H1 (cell line): ENCODE data around the gene NKG7. TPM values are rescaled to one million over a fixed set of nuclear protein-coding genes. Genes with fewer than 3 reads are reported as not detected.

Source experiments
- KDM4A ChIP-seq: IDR thresholded peaks from one replicate; pipeline ENCODE4 v1.7.1; 2012; ENCODE audit warnings: low read depth, mild to moderate bottlenecking, moderate library complexity, low read length, inconsistent platforms; ENCODE audit not compliant: severe bottlenecking
- polyA plus RNA-seq, 7 experiments: library from polyadenylated mRNA; depleted of rRNA in 3 of 7; stranded (reverse) in 5 of 7; unstranded in 2 of 7; fragments of >200 nt in 5 of 7; fragments of 200-250 nt in 2 of 7; gene quantifications; 1 replicate in 5 of 7; 2 replicates in 1 of 7; 4 replicates in 1 of 7; pipeline versions ENCODE4 v1.2.1 to v1.2.3, GENCODE V29; 2011 to 2013; ENCODE audit warnings: missing spikeins in 2 of 7, mixed read lengths in 2 of 7
- total RNA-seq: library from RNA; stranded (reverse); fragmentation: NEBNext Ultra II Directional; extraction: Animal tissue kit (Norgen Biotek cat#: 25700); gene quantifications from 2 replicates; pipeline ENCODE4 v1.2.1, GENCODE V29; 2021
- TF ChIP-seq, protein P1 (sequence below): fragments of 300-600 bp; sonication (generic); IDR thresholded peaks from 2 replicates; pipeline ENCODE4 v1.7.1; 2012; ENCODE audit warnings: low read length, moderate library complexity, mild to moderate bottlenecking, inconsistent platforms; ENCODE audit not compliant: insufficient replicate concordance

The NKG7 gene
- total and polyA plus RNA-seq, 2 of the 8 experiments (the other 6 are each of a cell fraction or from before 2014, with no cell fraction given), result not detected

GRCh38 chr19:51365965-51366388 is 6.5 kb downstream of the NKG7 start, which contains the start of gene ETFB (continued):
- TF ChIP-seq, protein P1, sequence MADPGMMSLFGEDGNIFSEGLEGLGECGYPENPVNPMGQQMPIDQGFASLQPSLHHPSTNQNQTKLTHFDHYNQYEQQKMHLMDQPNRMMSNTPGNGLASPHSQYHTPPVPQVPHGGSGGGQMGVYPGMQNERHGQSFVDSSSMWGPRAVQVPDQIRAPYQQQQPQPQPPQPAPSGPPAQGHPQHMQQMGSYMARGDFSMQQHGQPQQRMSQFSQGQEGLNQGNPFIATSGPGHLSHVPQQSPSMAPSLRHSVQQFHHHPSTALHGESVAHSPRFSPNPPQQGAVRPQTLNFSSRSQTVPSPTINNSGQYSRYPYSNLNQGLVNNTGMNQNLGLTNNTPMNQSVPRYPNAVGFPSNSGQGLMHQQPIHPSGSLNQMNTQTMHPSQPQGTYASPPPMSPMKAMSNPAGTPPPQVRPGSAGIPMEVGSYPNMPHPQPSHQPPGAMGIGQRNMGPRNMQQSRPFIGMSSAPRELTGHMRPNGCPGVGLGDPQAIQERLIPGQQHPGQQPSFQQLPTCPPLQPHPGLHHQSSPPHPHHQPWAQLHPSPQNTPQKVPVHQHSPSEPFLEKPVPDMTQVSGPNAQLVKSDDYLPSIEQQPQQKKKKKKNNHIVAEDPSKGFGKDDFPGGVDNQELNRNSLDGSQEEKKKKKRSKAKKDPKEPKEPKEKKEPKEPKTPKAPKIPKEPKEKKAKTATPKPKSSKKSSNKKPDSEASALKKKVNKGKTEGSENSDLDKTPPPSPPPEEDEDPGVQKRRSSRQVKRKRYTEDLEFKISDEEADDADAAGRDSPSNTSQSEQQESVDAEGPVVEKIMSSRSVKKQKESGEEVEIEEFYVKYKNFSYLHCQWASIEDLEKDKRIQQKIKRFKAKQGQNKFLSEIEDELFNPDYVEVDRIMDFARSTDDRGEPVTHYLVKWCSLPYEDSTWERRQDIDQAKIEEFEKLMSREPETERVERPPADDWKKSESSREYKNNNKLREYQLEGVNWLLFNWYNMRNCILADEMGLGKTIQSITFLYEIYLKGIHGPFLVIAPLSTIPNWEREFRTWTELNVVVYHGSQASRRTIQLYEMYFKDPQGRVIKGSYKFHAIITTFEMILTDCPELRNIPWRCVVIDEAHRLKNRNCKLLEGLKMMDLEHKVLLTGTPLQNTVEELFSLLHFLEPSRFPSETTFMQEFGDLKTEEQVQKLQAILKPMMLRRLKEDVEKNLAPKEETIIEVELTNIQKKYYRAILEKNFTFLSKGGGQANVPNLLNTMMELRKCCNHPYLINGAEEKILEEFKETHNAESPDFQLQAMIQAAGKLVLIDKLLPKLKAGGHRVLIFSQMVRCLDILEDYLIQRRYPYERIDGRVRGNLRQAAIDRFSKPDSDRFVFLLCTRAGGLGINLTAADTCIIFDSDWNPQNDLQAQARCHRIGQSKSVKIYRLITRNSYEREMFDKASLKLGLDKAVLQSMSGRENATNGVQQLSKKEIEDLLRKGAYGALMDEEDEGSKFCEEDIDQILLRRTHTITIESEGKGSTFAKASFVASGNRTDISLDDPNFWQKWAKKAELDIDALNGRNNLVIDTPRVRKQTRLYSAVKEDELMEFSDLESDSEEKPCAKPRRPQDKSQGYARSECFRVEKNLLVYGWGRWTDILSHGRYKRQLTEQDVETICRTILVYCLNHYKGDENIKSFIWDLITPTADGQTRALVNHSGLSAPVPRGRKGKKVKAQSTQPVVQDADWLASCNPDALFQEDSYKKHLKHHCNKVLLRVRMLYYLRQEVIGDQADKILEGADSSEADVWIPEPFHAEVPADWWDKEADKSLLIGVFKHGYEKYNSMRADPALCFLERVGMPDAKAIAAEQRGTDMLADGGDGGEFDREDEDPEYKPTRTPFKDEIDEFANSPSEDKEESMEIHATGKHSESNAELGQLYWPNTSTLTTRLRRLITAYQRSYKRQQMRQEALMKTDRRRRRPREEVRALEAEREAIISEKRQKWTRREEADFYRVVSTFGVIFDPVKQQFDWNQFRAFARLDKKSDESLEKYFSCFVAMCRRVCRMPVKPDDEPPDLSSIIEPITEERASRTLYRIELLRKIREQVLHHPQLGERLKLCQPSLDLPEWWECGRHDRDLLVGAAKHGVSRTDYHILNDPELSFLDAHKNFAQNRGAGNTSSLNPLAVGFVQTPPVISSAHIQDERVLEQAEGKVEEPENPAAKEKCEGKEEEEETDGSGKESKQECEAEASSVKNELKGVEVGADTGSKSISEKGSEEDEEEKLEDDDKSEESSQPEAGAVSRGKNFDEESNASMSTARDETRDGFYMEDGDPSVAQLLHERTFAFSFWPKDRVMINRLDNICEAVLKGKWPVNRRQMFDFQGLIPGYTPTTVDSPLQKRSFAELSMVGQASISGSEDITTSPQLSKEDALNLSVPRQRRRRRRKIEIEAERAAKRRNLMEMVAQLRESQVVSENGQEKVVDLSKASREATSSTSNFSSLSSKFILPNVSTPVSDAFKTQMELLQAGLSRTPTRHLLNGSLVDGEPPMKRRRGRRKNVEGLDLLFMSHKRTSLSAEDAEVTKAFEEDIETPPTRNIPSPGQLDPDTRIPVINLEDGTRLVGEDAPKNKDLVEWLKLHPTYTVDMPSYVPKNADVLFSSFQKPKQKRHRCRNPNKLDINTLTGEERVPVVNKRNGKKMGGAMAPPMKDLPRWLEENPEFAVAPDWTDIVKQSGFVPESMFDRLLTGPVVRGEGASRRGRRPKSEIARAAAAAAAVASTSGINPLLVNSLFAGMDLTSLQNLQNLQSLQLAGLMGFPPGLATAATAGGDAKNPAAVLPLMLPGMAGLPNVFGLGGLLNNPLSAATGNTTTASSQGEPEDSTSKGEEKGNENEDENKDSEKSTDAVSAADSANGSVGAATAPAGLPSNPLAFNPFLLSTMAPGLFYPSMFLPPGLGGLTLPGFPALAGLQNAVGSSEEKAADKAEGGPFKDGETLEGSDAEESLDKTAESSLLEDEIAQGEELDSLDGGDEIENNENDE, result no peak
- TF ChIP-seq KDM4A, result peak; percentile 40
- TF ChIP-seq, all 59 proteins: peak for 8
